Astrocyte of the cerebellum (primary cell): ENCODE data around the gene HIP1R.

ENCODE experiments used
- DNase-seq: peaks from one replicate; pipeline ENCODE4 v3.0.0-alpha.2; 2011; ENCODE audit warnings: low read depth
- H3K4me3 ChIP-seq: 2 replicates; pipeline ENCODE4 v1.5.1; 2011; ENCODE audit warnings: mild to moderate bottlenecking, low read depth, low read length, moderate library complexity
- CTCF ChIP-seq: IDR thresholded peaks from 2 replicates; pipeline ENCODE4 v1.5.1; 2012; ENCODE audit warnings: low read length, low read depth, moderate library complexity, mild to moderate bottlenecking; ENCODE audit errors: missing control alignments
- in situ Hi-C: cut with HindIII; loops from 2 replicates; pipeline ENCODE4 v1.10.0; 2017; ENCODE audit warnings: low sequenced_read_pairs

HIP1R gene

GRCh38 chr12:122852336-122853275 is 17.3 kb downstream of the HIP1R start:
- DNase-seq: no peak
- in situ Hi-C loops: no loop called here
- TF ChIP-seq CTCF: no peak
- no peak overlapping the region for H3K4me3 ChIP-seq

DNA sequence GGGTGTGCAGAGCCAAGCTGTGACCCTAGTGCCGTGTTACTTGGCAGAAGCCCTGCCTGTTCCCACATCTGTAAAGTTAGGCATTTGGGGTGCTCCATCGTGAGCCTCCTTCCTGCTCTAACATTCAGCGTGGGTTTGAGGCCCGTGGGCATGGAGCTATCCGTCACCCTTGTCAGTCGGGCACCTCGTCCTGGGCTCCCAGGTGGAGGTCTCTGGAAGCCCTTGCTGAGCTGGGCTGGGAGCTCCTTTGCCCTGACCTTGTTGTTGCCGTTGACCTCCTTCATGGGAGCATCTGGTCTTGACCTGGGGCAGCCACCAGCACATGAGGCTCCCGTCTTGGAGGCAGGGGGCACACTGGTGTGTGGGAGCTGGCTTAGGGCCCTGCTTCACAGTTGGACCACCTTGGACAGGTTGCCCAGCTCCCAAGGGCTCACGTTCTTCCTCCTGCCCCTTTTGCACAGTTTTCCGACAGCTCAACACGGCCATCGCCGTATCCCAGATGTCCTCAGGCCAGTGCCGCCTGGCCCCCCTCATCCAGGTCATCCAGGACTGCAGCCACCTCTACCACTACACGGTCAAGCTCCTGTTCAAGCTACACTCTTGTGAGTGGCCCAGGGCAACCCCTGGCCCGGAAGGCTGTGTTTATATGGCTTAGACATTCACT is 18.5 kb downstream of the HIP1R start:
- no peak for TF ChIP-seq CTCF
- in situ Hi-C loops: no loop called here
- H3K4me3 ChIP-seq: no peak overlapping the region
- DNase-seq: no peak

DNA sequence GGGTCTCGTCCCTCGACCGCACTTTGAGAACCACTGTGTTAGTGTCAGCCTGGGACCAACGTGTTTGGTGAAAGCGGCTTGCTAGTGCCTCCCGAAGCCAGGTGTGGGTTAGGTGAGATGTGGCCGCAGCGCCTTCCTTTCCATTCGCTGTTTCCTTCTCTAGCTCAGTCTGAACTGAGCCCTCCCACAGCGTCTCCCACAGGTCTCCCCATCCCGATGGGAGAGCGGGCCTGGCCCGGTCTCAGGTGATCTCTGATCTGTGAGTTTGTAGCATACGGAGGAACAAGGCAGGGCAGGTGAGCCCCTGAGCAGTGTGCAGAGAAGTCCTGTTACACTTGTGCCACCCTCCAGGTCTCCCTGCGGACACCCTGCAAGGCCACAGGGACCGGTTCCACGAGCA is 19.3 kb downstream of the HIP1R start:
- H3K4me3 ChIP-seq: no peak overlapping the region
- TF ChIP-seq CTCF: no peak
- no peak for DNase-seq
- in situ Hi-C loops: no loop called here

DNA sequence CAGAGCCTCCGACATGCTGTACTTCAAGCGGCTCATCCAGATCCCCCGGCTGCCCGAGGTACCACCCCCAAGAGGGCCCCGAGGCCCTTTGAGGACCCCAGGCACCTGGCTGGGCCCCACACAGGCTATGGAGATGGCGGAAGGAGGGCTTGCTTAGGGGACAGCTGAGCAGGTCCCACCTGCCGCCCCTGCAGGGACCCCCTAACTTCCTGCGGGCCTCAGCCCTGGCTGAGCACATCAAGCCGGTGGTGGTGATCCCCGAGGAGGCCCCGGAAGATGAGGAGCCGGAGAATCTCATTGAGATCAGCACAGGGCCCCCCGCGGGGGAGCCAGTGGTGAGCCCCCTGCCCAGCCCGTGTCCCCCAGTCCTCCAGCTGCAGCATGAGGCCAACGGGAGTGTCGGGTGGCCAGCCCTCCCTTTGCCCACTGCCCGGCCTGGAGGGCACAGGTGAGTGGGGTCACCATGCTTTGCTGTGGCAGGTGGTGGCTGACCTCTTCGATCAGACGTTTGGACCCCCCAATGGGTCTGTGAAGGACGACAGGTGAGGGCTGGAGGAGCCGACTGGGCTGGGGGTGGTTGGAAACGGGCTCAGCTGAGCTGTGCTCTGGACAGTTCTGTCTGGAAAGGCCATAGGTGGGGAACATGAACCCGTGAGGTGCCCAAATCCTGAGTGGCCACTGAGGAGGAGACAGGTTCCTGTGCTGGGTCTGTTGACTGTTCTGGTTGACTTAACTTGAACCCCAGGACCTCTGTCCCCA is 20.0 kb downstream of the HIP1R start:
- no peak for TF ChIP-seq CTCF
- in situ Hi-C loops: no loop called here
- no peak overlapping the region for H3K4me3 ChIP-seq
- no peak for DNase-seq

DNA sequence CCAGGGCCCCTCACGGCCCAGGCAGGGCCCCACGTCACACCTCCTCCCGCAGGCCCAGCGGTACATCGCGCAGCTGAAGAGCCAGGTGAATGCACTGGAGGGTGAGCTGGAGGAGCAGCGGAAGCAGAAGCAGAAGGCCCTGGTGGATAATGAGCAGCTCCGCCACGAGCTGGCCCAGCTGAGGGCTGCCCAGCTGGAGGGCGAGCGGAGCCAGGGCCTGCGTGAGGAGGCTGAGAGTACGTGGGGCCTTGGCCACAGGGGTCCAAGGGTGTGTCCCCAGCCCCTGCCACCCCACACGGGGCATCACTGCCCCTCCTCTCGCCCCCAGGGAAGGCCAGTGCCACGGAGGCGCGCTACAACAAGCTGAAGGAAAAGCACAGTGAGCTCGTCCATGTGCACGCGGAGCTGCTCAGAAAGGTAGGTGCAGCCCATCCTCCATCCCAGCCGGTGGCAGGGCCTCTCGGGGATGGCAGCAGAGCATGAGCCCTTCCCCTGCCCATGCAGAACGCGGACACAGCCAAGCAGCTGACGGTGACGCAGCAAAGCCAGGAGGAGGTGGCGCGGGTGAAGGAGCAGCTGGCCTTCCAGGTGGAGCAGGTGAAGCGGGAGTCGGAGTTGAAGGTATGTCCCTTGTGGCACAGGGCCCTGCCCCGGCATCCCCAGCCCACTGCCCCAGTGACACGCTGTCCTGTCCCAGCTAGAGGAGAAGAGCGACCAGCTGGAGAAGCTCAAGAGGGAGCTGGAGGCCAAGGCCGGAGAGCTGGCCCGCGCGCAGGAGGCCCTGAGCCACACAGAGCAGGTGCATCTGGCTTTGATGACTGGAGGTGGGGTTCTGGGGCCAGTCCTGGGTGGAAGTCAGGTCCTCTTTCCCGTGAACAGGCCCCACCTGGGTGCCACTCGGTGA is 20.9 kb downstream of the HIP1R start:
- in situ Hi-C loops: no loop called here
- no peak for TF ChIP-seq CTCF

More for the DNA sequence above, 20.9 kb downstream of the HIP1R start:
- no peak for DNase-seq
- H3K4me3 ChIP-seq: no peak overlapping the region
